Muscle layer of colon (tissue), 2 donors: ENCODE results near the gene GAL3ST2.

Experiments
- H3K27ac ChIP-seq: one replicate; pipeline ENCODE4 v1.7.0; 2013; ENCODE audit warnings: low read depth, mild to moderate bottlenecking, low read length, moderate library complexity
- H3K27me3 ChIP-seq, 2 donors: one replicate each; pipeline ENCODE4 v1.7.0; 2013; ENCODE audit warnings: low read length in 2 of 2, mild to moderate bottlenecking in 2 of 2; ENCODE audit not compliant: insufficient read depth in 2 of 2, control insufficient read depth in 1 of 2
- H3K36me3 ChIP-seq: one replicate; pipeline ENCODE4 v1.7.0; 2013; ENCODE audit warnings: mild to moderate bottlenecking, low read length; ENCODE audit not compliant: insufficient read depth
- H3K4me1 ChIP-seq: one replicate; pipeline ENCODE4 v1.7.0; 2013; ENCODE audit warnings: mild to moderate bottlenecking, low read length; ENCODE audit not compliant: insufficient read depth
- H3K4me3 ChIP-seq, 2 donors: one replicate each; pipeline ENCODE4 v1.7.0; 2013; ENCODE audit warnings: low read length in 2 of 2, low read depth in 1 of 2, mild to moderate bottlenecking in 1 of 2, moderate library complexity in 1 of 2
- H3K9ac ChIP-seq: one replicate; pipeline ENCODE4 v1.7.0; 2013; ENCODE audit warnings: low read length
- H3K9me3 ChIP-seq: one replicate; pipeline ENCODE4 v1.7.0; 2013; ENCODE audit warnings: mild to moderate bottlenecking, low read length
- donor health status: abdominal sarcoma.
- donor health status: Adenocarcinoma of cecum.

GAL3ST2 gene

DNA sequence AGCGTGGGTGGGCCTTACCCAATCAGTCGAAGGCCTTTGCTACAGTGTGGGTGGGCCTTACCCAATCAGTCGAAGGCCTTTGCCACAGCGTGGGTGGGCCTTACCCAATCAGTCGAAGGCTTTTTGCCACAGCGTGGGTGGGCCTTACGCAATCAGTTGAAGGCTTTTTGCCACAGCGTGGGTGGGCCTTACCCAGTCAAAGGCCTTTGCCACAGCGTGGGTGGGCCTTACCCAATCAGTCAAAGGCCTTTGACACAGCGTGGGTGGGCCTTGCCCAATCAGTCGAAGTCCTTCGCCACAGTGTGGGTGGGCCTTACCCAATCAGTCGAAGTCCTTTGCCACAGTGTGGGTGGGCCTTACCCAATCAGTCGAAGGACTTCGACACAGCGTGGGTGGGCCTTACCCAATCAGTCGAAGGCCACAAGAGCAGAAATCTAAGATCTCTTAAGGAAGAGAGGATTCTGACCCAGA, 16.3 kb upstream of the GAL3ST2 start:
- Histone ChIP-seq H3K36me3 (peaks cover 22% of the 10 kb centered on the region), H3K4me1 (no peaks in the 10 kb centered on the region), H3K27ac (no peak overlapping the region), H3K4me3 (no peak overlapping the region), H3K9me3 (no peaks in the 10 kb centered on the region), H3K27me3 (no peaks in the 10 kb centered on the region), H3K9ac (no peak overlapping the region)

DNA sequence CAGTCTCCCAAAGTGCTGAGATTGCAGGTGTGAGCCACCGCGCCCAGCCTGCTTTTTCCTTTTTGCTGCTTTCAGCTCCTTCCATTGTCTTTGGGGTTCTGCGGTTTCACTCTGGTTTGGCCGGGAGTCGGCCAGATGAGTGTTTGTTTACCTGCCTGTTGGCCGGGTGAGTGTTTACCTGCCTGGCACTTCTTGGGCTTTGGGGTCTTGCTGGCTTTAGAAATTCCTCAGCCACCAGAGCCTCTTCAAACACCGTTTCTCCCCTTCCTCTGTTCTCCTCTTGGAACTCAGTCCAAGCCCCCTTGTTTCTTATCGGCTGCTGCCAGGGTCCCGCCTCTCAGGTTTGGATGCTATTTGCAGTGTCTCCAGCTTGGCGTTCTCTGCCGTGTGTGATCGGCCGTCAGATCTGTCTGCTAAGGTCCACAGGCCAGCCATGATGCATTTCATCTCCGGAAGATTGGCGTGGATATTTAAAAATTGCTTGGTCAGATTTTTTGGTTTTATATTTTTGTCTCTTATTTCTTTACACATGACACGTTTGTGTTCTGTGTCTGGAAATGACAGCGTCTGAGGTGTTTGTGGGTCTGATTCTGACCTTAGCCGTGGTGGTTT, 14.2 kb upstream of the GAL3ST2 start:
- H3K4me1 ChIP-seq: no peaks in the 10 kb centered on the region
- H3K4me3 ChIP-seq: no peak overlapping the region
- no peak overlapping the region for H3K9ac ChIP-seq
- no peaks in the 10 kb centered on the region for H3K27me3 ChIP-seq
- H3K27ac ChIP-seq: no peak overlapping the region
- H3K36me3 ChIP-seq: peaks cover 11% of the 10 kb centered on the region
- H3K9me3 ChIP-seq: no peaks in the 10 kb centered on the region

DNA sequence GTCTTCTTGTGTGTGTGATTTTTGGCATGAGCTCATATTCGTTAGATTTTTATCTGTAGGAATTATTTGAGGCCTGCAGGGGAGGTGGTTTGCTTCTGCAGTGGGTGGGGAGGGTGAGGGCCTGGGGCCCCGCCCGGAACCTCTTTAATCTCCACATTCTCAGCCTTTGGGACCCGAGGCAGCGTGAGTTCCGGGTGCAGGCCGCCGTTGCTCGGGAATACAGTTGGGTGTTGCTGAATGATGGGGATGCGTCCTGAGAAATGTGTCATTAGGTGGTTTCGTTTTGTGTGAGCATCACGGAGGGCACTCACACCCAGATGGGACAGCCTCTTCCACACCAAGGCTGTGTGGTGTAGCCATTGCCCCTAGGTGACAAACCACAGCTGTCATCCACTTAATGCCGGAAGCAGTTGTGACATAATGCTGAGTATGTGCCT, 13.7 kb upstream of the GAL3ST2 start:
- Histone ChIP-seq H3K4me3 (no peak overlapping the region), H3K27ac (no peak overlapping the region), H3K36me3 (peaks cover 11% of the 10 kb centered on the region), H3K9ac (no peak overlapping the region), H3K4me1 (no peaks in the 10 kb centered on the region), H3K27me3 (no peaks in the 10 kb centered on the region), H3K9me3 (no peaks in the 10 kb centered on the region)

DNA sequence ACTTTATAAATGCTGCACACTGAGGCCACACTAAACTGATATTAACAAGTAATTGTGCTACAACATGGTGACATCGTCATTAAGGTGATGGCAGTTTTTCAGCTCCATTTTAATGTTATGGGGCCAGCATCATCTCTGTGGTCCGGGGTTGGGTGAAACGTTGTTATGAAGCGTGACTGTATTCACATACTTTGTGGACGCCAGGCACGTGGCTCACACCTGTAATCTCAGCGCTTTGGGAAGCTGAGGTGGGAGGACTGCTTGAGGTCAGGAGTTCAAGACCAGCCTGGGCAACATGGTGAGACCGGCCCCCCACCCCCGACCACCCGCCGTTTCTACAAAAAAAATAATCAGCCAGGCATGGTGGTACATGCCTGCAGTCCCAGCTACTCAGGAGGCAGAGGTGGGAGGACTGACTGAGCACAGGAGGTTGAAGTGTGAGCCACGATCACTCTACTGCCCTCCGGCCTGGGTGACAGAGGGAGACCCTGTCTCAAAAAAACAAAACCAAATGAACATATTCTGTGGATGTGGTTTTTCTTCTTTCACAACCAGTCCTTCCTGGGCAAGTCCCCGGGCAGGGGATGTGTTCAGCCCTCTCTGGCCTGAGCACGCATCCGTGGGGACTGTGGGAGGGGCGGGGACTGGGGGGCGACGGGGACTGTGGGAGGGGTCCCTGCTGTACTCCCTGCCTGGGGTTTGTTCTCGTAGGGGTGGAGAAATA, 12.9 kb upstream of the GAL3ST2 start:
- Histone ChIP-seq H3K36me3 (peaks cover 11% of the 10 kb centered on the region), H3K27me3 (no peaks in the 10 kb centered on the region), H3K4me3 (no peak overlapping the region), H3K4me1 (no peaks in the 10 kb centered on the region), H3K27ac (no peak overlapping the region), H3K9ac (no peak overlapping the region), H3K9me3 (no peaks in the 10 kb centered on the region)

DNA sequence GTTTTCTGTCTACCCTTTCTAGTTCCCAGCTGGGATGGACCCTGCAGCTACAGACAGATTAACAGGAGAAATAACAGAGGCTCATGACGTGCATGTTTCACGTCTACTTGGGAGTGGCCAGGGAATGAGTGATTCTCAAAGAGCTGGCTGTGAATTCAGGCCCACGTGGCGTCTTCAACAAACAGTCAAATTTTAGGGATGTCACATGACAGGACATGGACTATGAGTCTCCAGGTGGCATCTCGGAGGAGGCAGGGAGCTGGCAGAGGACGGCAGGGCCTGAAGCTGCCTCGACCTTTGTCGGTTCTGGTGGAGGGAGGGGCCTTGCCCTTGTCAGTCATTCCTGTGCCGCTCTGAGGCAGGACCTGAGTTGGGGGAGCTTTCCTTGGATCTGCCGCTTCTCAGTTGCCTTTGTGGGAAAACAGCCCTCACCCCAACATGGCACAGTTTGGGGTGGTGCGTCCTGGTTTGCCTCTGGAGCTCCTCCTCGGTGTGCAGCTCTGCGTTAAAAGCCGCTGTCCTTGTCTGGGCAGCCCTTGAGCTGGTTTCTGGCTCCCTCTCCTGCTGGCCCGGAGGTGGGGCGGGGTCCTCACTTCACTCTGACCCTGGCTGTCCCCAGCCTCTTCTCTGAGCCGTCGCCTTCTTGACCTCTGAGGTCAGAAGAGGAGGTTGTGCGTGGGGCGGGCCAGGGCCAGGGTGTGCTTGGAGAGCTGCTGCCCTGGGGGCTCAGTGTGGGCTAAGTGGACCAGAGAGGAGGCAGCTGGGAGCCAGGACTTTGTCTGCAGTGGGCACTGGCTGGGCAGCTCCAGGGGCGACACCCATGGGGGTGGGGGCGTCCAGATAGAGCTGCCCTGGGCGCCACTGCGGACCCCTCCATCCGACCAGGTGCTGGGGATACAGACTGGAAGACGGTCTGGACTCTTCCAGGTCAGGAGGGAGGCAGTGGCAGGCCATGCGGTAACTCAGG, 12.1 kb upstream of the GAL3ST2 start:
- no peak overlapping the region for H3K27ac ChIP-seq
- peaks cover 5% of the 10 kb centered on the region for H3K36me3 ChIP-seq

DNA sequence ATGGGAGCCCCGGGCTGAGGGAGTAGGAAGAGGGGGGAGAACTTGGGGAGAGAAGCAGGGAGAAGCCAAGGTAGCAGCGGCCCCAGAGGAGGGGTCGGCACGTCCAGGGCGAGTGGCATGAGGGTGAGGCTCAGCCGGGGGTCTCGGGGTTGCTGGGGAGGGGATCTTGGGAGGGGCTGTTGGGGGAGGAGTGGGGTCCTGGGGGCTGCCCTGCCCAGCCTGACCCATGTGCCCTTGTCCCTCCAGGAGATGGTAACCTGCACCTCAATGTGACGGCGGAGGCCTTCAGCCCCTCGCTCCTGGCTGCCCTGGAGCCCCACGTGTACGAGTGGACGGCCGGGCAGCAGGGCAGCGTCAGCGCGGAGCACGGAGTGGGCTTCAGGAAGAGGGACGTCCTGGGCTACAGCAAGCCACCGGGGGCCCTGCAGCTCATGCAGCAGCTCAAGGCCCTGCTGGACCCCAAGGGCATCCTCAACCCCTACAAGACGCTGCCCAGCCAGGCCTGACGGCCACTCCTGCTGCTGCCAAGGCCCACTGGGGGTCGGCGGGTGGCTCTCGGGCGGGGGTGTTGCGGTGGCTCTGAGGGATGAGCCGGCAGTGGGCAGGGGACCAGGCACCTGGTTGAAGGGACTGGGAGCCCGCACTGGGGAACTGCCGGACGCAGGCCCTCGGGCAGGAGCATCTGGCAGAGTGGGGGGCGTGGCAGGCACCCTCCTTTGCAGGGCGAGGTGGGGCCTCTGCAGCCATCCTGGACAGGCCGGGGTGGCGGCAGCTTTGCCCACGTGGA, 9.0 kb upstream of the GAL3ST2 start:
- no peaks in the 10 kb centered on the region for H3K4me1 ChIP-seq
- no peak overlapping the region for H3K9ac ChIP-seq
- H3K36me3 ChIP-seq: peaks cover 4% of the 10 kb centered on the region
- no peaks in the 10 kb centered on the region for H3K9me3 ChIP-seq
- no peak overlapping the region for H3K4me3 ChIP-seq
- H3K27me3 ChIP-seq: peaks cover 0 to 12% of the 10 kb centered on the region in 2 donors
- no peak overlapping the region for H3K27ac ChIP-seq

More for the DNA sequence above, 12.1 kb upstream of the GAL3ST2 start:
- H3K4me1 ChIP-seq: no peaks in the 10 kb centered on the region
- H3K9me3 ChIP-seq: no peaks in the 10 kb centered on the region
- H3K4me3 ChIP-seq: no peak overlapping the region
- no peak overlapping the region for H3K9ac ChIP-seq
- H3K27me3 ChIP-seq: no peaks in the 10 kb centered on the region

DNA sequence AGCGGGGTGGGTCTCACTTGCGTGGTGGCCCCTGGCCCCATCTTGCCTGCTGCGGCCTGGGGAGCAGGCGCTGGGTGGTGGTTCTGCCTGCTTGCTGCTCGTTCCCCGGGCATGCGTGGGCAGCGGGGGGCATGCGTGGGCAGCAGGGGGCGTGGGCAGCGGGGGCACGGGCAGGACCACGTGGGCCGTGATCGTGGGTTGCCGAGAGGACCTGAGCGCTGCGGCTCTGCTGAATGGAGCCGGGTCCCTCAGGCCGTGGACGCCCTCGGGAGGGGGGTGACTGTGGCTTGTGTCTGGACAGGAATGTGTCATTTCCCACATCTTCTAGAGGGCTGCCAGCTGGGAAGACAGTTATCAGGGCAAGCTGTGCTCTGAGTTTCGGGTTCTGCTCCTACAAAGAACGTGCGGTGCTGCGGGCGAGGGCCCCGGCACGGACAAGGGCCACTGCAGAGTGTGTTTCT, 8.3 kb upstream of the GAL3ST2 start:
- H3K36me3 ChIP-seq: peaks cover 3% of the 10 kb centered on the region
- no peak overlapping the region for H3K4me3 ChIP-seq
- H3K27ac ChIP-seq: no peak overlapping the region

DNA sequence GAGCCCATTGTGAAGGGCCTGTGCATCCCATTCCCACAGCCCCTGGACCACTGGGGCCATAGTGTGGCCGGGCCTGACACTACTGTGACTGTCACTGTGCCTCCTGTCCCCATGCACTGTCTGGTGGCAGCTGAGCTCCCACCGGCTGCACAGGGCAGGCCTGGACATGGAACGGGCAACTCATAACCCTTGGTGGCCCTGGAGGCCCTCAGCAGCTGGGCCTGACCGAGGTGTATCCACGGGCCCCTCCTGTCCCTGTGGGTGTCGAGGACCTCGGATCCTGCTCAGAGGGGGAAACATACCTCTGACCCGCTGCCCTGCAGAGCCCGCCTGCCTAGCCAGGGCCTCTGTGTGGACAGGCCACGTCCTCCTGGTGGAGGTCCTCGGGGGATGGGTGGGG, 7.8 kb upstream of the GAL3ST2 start:
- no peaks in the 10 kb centered on the region for H3K9me3 ChIP-seq
- no peaks in the 10 kb centered on the region for H3K36me3 ChIP-seq
- H3K9ac ChIP-seq: no peak overlapping the region
- H3K27me3 ChIP-seq: peaks cover 0 to 24% of the 10 kb centered on the region in 2 donors
- H3K4me3 ChIP-seq: no peak overlapping the region
- H3K4me1 ChIP-seq: no peaks in the 10 kb centered on the region
- no peak overlapping the region for H3K27ac ChIP-seq

More for the DNA sequence above, 8.3 kb upstream of the GAL3ST2 start:
- peaks cover 0 to 18% of the 10 kb centered on the region in 2 donors for H3K27me3 ChIP-seq
- no peak overlapping the region for H3K9ac ChIP-seq
- no peaks in the 10 kb centered on the region for H3K9me3 ChIP-seq
- H3K4me1 ChIP-seq: no peaks in the 10 kb centered on the region

DNA sequence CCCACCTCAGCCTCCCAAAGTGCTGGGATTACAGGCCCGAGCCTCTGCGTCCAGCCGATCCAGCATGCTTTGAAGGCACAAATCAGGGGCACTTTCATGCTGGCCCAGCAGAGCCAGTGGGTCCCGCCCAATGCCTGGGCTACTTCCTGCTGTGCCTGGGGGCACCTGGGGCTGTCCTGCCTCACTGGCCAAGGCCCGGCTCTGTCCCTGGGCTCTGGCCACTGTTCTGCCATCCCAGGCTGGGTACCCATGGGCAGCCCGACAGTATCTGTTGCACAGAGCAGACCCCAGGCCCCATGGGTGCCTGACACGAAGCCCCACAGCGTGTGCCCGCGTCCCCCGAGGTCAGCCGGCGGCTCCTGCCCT, 6.8 kb upstream of the GAL3ST2 start:
- Histone ChIP-seq H3K27me3 (peaks cover 0 to 31% of the 10 kb centered on the region in 2 donors), H3K36me3 (no peaks in the 10 kb centered on the region), H3K9me3 (no peaks in the 10 kb centered on the region), H3K27ac (no peak overlapping the region), H3K4me3 (no peak overlapping the region), H3K9ac (no peak overlapping the region), H3K4me1 (no peaks in the 10 kb centered on the region)

DNA sequence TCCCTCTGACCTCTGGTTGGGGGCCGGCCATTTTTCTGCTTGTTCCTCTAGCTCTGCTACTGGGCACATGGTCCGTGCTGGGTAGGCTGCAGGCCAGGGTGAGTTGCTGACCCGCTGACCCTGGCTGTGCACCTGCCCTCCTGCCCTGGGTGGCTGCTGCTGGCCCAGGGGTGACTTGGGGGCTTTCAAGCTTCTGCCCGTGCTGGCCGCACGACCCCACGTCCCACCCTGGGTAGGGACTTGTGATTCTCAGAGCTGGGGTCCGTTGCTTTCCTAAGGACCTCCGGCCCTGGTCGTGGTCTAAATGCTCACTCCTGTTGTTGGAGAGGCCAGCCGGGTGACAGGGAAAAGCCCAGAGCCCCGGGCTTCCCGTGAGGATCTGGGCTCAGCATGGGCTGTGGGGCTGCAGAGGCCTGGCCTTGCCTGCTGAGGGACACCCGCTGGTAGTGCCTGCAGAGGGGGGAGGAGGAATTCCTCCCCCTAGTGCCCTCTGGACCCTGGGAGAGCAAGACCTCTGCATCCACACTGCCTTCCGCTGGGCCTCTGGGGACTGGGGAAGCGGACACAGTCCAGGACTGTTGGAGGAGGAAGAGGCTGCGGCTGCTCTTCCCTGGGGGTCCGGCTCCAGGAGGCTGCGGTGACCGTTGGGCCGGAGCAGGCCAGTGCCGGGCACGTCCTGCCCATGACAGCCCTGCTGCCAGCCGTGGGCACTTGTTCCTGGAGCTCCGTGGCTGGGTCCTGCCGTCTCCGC, 6.3 kb upstream of the GAL3ST2 start:
- Histone ChIP-seq H3K9me3 (no peaks in the 10 kb centered on the region), H3K27ac (no peak overlapping the region)

More for the DNA sequence above, 6.3 kb upstream of the GAL3ST2 start:
- H3K9ac ChIP-seq: no peak overlapping the region
- H3K4me3 ChIP-seq: no peak overlapping the region
- H3K4me1 ChIP-seq: no peaks in the 10 kb centered on the region
- no peaks in the 10 kb centered on the region for H3K36me3 ChIP-seq
- H3K27me3 ChIP-seq: peaks cover 0 to 36% of the 10 kb centered on the region in 2 donors
